Tibial nerve (tissue), 4 donors: ENCODE results near the gene TOP2A. TPM values are rescaled to one million over a fixed set of nuclear protein-coding genes. Genes with fewer than 3 reads are reported as not detected.

Source experiments
- DNase-seq, 2 donors: peaks; one replicate each; pipeline ENCODE4 v3.0.0-alpha.2; 2019; ENCODE audit warnings: low spot score in 2 of 2
- H3K27ac ChIP-seq, 4 donors: fragments of 200-600 bp; sonication (generic) in 3 of 4; one replicate each; pipeline ENCODE4 v1.5.1; 2017 to 2019; ENCODE audit warnings: mild to moderate bottlenecking in 1 of 4
- H3K27me3 ChIP-seq, 2 donors: fragments of 200-600 bp; sonication (generic) in 1 of 2; one replicate each; pipeline versions ENCODE4 v1.5.1 to v1.6.0; 2017 to 2019
- H3K36me3 ChIP-seq, 3 donors: fragments of 200-600 bp; sonication (generic); one replicate each; pipeline ENCODE4 v1.5.1; 2018 to 2019
- H3K4me1 ChIP-seq, 4 donors: fragments of 200-600 bp; sonication (generic) in 3 of 4; one replicate each; pipeline ENCODE4 v1.5.1; 2017 to 2019
- H3K4me3 ChIP-seq, 4 donors: fragments of 200-600 bp; sonication (generic) in 3 of 4; one replicate each; pipeline ENCODE4 v1.5.1; 2017 to 2019; ENCODE audit warnings: mild to moderate bottlenecking in 1 of 4, moderate library complexity in 1 of 4
- H3K9me3 ChIP-seq, 4 donors: fragments of 200-600 bp; sonication (generic) in 3 of 4; one replicate each; pipeline ENCODE4 v1.5.1; 2017 to 2019
- CTCF ChIP-seq, 5 experiments: fragments of 200-600 bp in 3 of 5; fragments of 450-650 bp in 2 of 5; sonication (generic) in 3 of 5; IDR thresholded peaks; one replicate each; pipeline ENCODE4 v1.5.1; 2016 to 2019; ENCODE audit warnings: antibody characterized with exemption in 5 of 5, mild to moderate bottlenecking in 3 of 5, moderate library complexity in 2 of 5
- EP300 ChIP-seq, 2 donors: sonication (generic); formaldehyde crosslinking; IDR thresholded peaks; one replicate each; pipeline ENCODE4 v1.6.1; 2017; ENCODE audit warnings: antibody characterized with exemption in 2 of 2, mild to moderate bottlenecking in 1 of 2
- POLR2A ChIP-seq, 2 donors: fragments of 450-650 bp; IDR thresholded peaks; one replicate each; pipeline ENCODE4 v1.6.1; 2017; ENCODE audit warnings: antibody characterized with exemption in 2 of 2, mild to moderate bottlenecking in 2 of 2, moderate library complexity in 2 of 2
- WGBS, 2 donors: methylation state at CpG; one replicate each; pipeline ENCODE4 v1.1.5; 2018; 5-methylcytosine and 5-hydroxymethylcytosine counted together
- total RNA-seq, 4 donors: library from RNA; depleted of rRNA; stranded (reverse); fragments of >200 nt; gene quantifications; one replicate each; pipeline ENCODE4 v1.1.0, GENCODE V29; 2016

Gene TOP2A
- total RNA-seq, 4 donors from 2014 or later = 0.21 to 7.1 (median 2.6) TPM

GRCh38 chr17:40440166-40440565 lies 22.5 kb upstream of the TOP2A start:
- H3K27ac ChIP-seq = no peak overlapping the region
- H3K27me3 ChIP-seq = no peaks in the 10 kb centered on the region
- H3K4me1 ChIP-seq = peaks cover 0 to 22% (median 12%) of the 10 kb centered on the region in 4 donors
- 75 to 76% methylated on average over 4 of the region's 4 CpGs for WGBS, 2 donors
- no peak for TF ChIP-seq CTCF (IDR thresholded peaks at IDR 0.05)
- no peak for TF ChIP-seq EP300 (IDR thresholded peaks at IDR 0.05)
- TF ChIP-seq POLR2A (IDR thresholded peaks at IDR 0.05) = no peak
- no peaks in the 10 kb centered on the region for H3K36me3 ChIP-seq
- no peak overlapping the region for H3K4me3 ChIP-seq
- H3K9me3 ChIP-seq = no peaks in the 10 kb centered on the region
- DNase-seq = no peak

DNA sequence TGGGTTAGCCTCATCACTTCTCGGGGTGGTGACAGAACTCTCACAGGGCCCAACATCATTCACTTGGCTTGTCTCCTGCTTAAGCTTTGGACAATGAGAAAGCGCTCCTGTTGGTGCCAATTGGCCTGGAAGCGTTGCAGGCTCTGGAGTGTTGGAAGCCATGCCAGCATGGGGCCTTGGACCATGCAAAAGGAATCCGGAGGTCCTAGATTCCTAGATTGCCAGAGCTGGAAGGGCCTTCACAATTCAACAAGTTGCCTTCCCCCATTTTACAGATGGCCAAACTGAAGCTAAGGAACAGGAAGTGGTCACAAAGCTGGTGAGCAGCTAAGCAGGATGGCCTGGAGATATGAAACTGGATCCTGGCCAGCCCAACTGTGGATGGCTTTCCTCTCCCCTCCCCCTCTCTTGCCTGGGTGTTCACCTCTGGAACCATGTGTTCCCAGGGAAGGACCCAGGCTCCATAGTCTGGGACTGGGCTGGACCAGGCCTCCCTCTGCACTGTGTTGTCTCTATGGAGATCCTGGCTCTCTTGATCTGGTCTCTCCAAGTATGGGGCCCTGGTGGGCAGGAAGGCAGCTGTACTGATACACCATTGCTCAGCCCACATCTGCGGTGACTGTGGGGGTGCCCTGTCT lies 19.5 kb upstream of the TOP2A start:
- no peak for DNase-seq
- TF ChIP-seq CTCF (IDR thresholded peaks at IDR 0.05) (no peak), POLR2A (IDR thresholded peaks at IDR 0.05) (no peak), EP300 (IDR thresholded peaks at IDR 0.05) (no peak)
- Histone ChIP-seq H3K27me3 (no peaks in the 10 kb centered on the region), H3K27ac (no peak overlapping the region), H3K36me3 (no peaks in the 10 kb centered on the region), H3K4me1 (peaks cover 0 to 22% (median 11%) of the 10 kb centered on the region in 4 donors), H3K4me3 (no peak overlapping the region), H3K9me3 (no peaks in the 10 kb centered on the region)
- 74 to 93% methylated on average over 5 of the region's 5 CpGs for WGBS, 2 donors

GRCh38 chr17:40436636-40437035 lies 18.9 kb upstream of the TOP2A start:
- DNase-seq = no peak
- WGBS, 2 donors = 72 to 74% methylated on average over 5 of the region's 5 CpGs
- Histone ChIP-seq H3K27ac (no peak overlapping the region), H3K36me3 (no peaks in the 10 kb centered on the region), H3K4me1 (peaks cover 0 to 20% (median 9%) of the 10 kb centered on the region in 4 donors), H3K27me3 (no peaks in the 10 kb centered on the region), H3K4me3 (no peak overlapping the region), H3K9me3 (no peaks in the 10 kb centered on the region)
- TF ChIP-seq POLR2A (IDR thresholded peaks at IDR 0.05) (no peak), CTCF (IDR thresholded peaks at IDR 0.05) (no peak), EP300 (IDR thresholded peaks at IDR 0.05) (no peak)

DNA sequence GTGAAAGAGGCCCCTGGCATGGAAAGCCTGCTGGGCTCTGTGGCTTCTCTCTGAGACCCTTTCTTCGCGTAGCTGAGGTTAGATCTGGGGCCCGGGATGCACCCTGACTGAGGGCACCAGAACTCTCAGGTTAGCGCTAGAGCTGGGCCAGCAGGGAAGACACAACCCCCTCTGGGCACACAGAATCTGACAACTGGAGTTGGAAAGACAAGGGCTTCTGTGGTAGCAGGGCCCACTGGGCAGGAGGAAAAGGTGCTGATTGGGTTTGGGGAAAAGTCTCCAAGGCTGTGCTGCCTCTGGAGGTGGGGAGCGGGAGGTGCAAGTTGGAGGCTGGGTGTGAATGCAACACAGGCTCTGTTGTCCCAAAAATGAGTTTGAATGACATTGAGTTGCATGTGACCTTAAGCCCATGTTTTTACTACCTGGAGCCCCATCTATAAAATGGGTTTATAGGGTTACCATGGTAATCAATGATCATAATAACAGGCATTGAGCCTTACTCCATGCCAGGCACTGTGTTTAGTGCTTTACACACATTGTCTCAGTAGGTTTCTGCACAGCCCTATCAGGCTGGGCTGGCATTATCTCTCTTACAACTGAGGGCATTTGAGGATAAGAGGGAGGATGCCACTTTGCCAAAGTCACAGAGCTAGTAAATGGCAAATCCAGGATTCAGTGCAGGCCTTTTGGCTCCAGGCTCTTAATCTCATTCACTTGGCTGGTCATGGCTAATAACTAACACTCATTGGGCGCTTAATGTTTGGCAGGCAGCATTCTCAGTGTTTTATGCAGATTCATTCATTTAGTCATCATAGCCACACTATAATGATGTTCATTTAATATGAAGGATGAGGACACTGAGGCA lies 16.1 kb upstream of the TOP2A start:
- H3K27ac ChIP-seq = peak overlapping the region in 2 of 4 donors; percentile 58 to 74
- 71 to 86% methylated on average over 6 of the region's 6 CpGs for WGBS, 2 donors
- H3K36me3 ChIP-seq = no peaks in the 10 kb centered on the region

More for the DNA sequence above, 16.1 kb upstream of the TOP2A start:
- Histone ChIP-seq H3K9me3 (no peaks in the 10 kb centered on the region), H3K27me3 (no peaks in the 10 kb centered on the region), H3K4me1 (peaks cover 0 to 14% (median 6%) of the 10 kb centered on the region in 4 donors), H3K4me3 (no peak overlapping the region)
- no peak for DNase-seq
- TF ChIP-seq CTCF (IDR thresholded peaks at IDR 0.05) = peak; percentile 37 to 54 (median 41)
- TF ChIP-seq POLR2A (IDR thresholded peaks at IDR 0.05) = no peak
